Measurements from ENCODE around the gene TFB2M.
A peak's percentile ranks its signal among the peaks of the same experiment; 100 is the strongest.

Gene TFB2M

DNA sequence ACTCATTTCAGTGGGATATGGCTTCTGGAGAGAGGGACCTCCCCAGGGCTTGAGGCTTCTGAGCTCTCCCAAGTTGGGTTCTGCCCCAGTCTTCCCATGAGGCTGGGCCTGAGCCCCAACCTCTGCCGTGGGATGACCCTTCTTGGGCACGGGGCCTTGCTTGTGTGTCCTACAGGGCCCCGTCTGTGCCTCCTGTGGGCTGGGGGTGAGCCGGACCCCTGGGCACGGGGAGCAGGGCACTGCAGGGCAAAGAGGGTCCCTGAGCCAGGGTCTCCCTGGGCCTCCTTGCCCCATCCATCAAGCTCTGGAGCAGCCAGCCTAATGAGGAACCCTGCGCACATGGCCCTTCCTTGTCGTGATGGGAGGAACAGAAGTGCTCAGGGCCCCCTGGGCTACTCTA is 53.8 kb downstream of the TFB2M start:
- DNase-seq: no peak

DNA sequence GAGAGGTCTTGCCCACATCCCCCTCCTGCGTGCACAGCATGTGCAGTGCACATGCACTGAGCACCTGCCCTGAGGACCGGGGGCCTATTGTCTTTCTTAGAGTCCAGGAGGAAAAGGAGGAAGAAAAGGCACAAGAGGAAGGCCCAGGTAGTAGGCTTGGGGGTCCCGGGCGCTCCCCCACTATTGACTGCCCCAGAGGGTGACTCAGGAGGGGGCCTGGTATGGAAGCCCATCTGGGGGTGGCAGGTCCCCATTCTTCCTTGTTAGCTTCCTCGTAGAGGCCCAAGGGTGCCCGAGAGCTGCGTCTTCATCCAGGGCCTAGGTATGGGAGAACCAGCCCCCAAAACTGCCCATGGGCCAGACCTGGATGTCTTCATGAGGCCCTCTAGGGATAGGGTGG is 54.9 kb downstream of the TFB2M start:
- no peak for DNase-seq

DNA sequence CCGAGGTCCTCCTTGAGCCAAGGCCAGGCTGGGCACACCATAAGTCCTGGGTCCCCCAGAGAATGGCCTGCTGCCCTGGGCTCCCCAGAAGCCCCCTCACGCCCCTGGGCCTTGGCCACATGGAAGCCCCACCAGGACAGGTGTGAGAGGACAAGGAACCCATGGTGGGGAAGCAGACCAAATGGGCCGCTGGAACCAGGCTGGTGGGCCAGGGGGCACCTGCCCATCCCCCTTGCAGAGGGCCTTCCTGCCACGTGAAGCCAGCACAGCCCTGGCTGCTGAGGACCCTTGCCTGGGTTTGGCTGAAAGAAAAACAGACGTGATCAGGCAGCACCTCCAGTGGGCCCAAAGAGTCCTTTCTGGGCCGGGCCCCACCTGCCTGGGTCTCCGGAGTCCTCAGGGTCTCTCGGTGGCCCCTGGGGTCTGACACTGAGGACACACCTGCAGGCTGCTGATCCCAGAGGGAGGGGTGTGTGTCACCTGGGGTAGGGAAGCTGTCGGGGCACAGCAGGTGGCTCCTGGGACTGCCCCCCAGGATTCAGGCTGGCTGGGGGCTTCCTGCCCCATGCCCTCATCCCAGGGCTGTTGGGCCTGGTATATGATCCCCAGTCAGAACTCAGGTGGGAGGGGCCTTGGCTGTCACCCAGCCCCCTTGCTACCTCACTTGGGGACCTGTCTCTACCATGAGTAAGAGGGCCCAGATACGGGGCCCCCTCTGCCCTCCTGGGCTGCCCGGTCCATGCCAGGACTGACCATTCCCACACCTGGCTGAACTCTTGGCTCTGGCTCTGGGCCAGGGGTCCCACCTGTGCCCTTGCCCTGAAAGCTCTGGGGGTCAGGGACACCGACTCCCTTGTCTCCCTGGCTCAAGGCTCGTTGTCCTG is 55.7 kb downstream of the TFB2M start:
- no peak for DNase-seq

DNA sequence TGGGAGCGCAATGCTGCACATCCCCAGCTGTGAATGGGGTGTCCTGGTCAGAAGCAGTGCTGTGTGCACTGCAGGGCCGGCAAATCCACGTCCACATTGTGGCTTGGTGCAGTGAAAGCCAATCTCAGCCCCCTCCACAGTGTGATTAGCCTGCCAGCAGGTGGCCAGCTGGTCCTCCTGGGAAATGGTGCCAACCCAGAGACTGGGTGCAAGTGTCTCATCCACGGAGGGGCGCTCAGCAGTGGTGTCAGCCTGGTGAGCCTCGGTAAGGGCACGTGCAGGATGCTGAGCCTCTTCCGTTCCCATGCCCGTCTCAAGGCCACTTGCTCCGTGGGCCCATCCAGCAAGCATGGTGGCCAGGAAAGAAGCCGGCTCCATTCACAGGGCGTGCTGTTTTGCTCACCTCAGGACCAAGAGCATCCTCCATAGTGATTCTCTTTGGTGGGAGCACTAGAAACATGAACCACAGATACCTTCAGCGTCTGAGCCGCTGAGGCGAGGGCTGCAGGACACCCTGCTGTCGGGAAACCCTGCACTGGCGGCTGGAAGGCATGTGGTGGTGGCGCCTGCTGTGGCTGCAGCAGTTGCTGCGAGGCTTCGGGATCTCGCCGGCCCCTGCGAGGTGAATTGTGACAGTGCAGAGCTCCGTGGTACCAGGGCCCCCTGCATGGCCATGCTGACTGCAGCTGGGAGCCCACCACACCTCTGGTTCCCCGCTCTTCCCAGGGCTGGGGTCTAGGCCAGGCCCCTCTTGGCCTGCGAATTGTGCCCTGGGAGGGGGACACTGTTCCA is 57.0 kb downstream of the TFB2M start:
- no peak for DNase-seq

DNA sequence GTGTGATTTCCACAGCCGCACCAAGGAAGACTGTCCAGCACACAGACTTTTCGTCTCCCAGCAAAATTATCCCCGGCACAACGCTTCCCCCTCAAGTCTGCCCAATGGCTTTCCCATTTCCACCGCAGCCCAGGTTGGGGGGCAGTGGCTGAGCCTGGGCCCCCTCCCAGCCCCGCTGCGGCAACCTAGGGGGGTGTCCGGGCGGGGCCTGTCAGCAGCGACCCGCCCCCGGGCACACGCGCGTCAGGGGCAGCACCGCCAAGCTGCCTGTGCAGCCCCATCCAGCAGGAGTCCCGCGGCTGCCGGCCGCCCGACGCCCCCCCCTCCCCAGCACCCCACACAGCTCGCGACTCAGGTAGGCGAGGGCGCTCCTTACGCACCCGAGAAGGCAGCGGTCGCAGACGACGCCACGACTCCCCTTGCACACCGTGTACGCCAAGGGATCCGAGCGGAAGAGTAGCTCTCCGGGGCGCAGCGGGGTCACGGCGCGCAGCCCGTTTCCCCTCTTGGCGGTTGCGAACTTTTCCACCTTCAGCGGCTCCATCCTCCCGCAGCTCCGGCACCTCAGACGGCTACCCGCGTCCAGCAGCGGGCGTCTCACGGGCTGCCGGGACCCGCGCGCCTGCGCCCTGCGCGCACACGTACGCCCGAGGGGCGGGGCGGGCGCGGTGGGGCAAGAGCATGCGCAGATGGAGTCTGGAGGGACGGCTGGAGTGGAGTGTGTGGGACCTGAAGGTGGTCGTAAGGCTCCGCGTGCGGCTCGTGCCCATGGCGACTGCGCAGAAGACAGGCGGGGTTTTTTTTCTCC is 59.2 kb downstream of the TFB2M start, which contains the start of gene SMYD3:
SMYD3 (minus strand) TSS at position 606 of the 808 bp plus-strand sequence.
- DNase-seq: peak; percentile 77 to 85

DNA sequence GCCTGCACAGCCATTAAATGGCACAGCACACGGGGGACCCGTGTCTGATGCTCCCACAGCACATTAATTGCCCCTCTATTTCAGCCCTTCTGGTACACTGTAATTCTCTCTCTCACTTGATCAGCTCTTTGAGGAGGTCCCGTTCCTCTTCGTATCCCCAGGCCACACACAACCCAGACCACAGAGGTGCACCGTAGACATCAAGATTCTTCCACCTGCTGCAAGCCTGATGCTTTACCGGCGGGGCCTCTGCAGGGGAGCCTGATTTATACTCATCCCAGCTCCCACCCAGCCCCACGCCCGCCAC is 59.7 kb downstream of the TFB2M start:
- no peak for DNase-seq

DNA sequence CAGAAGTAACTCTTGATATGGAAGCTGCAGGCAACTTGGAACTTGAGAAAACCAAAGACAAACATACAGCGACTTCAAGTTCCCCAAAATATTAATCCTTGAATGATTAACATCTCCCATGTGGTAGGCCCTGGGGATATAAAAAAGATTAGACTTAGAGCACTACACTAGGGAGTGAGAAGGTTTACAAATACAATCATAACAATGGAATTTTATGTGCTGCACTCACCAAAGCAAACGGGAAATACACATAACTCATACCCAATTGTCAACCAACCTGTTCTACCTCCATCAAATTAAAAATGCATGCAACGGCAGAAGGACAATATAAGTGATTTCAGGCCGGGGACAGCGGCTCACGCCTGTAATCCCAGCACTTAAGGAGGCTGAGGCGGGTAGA is 62.7 kb downstream of the TFB2M start:
- DNase-seq: no peak

DNA sequence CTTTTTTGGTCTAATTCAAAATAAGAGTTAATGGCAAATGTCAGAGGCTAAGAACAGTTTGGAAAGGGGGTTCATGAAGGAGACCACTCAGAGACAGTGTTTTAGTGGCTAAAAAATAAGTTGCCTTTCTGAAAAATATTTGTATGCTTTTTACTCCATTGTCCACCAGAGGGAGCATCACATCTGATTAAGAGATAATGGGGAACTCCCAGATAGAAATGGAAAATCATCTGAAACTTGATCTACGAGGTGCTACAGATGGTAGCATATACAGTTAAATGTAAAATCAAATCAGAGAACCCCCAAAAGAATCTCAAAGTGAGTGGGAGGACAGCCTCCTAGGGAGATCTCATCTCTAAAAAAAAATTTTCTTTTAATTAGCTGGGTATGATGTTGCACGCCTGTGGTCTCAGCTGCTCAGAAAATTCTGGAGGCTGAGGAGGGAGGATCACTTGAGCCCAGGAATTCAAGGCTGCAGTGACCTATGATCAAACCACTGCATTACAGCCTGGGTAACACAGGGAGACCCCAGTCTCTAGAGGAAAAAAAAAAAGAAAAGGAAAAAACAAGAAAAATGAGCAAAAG is 68.6 kb downstream of the TFB2M start:
- peak; percentile 79 to 89 for DNase-seq

DNA sequence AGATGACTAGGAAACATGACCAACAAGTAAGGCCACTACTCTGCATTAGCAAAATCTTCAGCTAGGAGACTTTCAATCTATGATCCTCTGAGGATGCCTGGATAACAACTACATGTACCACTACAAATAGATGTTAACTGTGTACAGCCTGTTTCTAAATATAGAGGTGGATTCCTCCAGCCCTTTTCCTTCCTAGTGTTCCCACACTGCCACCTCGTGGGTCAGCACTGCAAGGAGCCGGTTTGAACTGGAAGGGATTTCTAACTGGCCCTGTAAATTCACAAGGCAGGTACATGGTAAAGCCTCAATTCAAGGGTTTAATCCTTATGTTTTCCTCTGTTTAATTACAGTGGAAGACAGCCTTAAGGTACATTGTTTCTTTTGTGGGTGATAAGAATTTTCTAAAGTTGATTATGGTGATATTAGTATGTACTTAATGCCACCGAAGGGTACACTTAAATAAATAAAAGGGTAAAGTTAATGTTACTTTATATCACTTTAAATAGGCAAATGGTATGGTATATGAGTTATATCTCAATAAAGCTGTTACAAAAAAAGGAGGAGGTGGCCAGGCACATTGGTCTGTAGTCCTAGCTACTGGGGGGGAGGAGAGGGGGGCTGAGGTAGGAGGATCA is 73.3 kb downstream of the TFB2M start:
- peak; percentile 73 to 85 for DNase-seq

DNA sequence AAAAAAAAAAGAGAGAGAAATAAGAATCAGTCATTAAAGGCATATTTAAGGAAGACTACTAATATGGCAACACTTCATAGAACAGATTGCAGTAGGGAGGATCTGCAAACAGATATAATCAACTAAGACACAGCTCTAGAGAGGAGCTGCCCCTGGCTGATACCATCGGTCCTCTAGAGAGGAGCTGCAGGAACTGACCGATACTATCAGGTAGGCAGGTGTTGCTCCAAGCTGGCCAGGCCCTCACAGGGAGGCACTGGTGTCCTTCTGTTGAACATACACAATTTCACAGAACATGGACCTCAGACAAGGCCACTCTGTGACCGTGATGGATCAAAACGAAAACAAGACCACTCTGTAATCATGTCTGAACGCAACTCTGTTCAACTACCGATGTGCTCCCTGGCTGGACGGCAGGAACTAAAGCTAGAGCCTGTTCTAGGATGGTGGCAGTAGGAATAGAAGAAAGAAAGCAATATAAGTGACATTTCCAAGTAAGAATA is 74.5 kb downstream of the TFB2M start:
- no peak for DNase-seq
